H1 (cell line): Measurements from ENCODE around the gene FSTL4.

Experiments
- ATF3 ChIP-seq: IDR thresholded peaks from 2 replicates; pipeline ENCODE4 v1.6.1; 2011; ENCODE audit warnings: low read depth, mild to moderate bottlenecking, low read length; ENCODE audit not compliant: insufficient read depth
- CTCF ChIP-seq, 3 experiments: IDR thresholded peaks; 1 replicate in 2 of 3; 2 replicates in 1 of 3; pipeline versions ENCODE4 v1.5.1 to v1.6.1; 2011; ENCODE audit warnings: low read length in 3 of 3, mild to moderate bottlenecking in 3 of 3, inconsistent platforms in 2 of 3, low read depth in 1 of 3, moderate library complexity in 1 of 3; ENCODE audit not compliant: insufficient read depth in 1 of 3; ENCODE audit errors: control extremely low read depth in 1 of 3
- E2F6 ChIP-seq: IDR thresholded peaks from 2 replicates; pipeline ENCODE4 v1.6.1; 2012; ENCODE audit warnings: inconsistent platforms

GRCh38 chr5:133205649-133206048 lies 406.7 kb downstream of the FSTL4 start:
- TF ChIP-seq E2F6 (no peak), CTCF (IDR thresholded peaks at IDR 0.05; ENCODE audit: control extremely low read depth in 1 of 3, insufficient read depth in 1 of 3, low read depth in 1 of 3, low read length in 3 of 3) (no peak), ATF3 (no peak)
